WTC11 (cell line): ENCODE results near the gene TMTC1.

Source experiments
- CBFB ChIP-seq: sonication (generic); formaldehyde crosslinking; IDR thresholded peaks from 2 replicates; pipeline ENCODE4 v1.8.1; 2022; ENCODE audit warnings: mild to moderate bottlenecking, low read depth, missing genetic modification reagents
- CTCF ChIP-seq: fragments of 200-600 bp; IDR thresholded peaks from 2 replicates; pipeline ENCODE4 v1.8.0; 2022; ENCODE audit warnings: antibody characterized with exemption
- MAX ChIP-seq: sonication (generic); formaldehyde crosslinking; IDR thresholded peaks from 2 replicates; pipeline ENCODE4 v1.8.0; 2022; ENCODE audit warnings: mild to moderate bottlenecking, missing genetic modification reagents
- MLX ChIP-seq: sonication (generic); formaldehyde crosslinking; IDR thresholded peaks from 2 replicates; pipeline ENCODE4 v1.8.1; 2023; ENCODE audit warnings: mild to moderate bottlenecking, missing genetic modification reagents, moderate library complexity
- NFYB ChIP-seq: sonication (generic); formaldehyde crosslinking; conservative IDR thresholded peaks from 2 replicates; pipeline ENCODE4 v1.8.0; 2022; ENCODE audit warnings: low read depth, missing genetic modification reagents
- NR3C1 ChIP-seq: sonication (generic); formaldehyde crosslinking; conservative IDR thresholded peaks from 2 replicates; pipeline ENCODE4 v1.8.1; 2023; ENCODE audit warnings: low read depth, mild to moderate bottlenecking, missing genetic modification reagents
- ZBTB21 ChIP-seq: sonication (generic); formaldehyde crosslinking; IDR thresholded peaks from 2 replicates; pipeline ENCODE4 v1.8.1; 2023; ENCODE audit warnings: mild to moderate bottlenecking, missing genetic modification reagents, borderline replicate concordance
- ZBTB43 ChIP-seq: sonication (generic); formaldehyde crosslinking; IDR thresholded peaks from 2 replicates; pipeline ENCODE4 v1.8.1; 2023; ENCODE audit warnings: mild to moderate bottlenecking, missing genetic modification reagents

- TF ChIP-seq ZBTB21 (CRISPR knock-in tag) (no peak), MAX (CRISPR knock-in tag) (no peak), MLX (no peak), CBFB (CRISPR knock-in tag) (no peak), CTCF (no peak), ZBTB43 (CRISPR knock-in tag) (no peak), NR3C1 (no peak), NFYB (no peak)
Measured at GRCh38 chr12:29733501-29733900, 50.2 kb downstream of the TMTC1 start.
